SK-N-SH treated with all-trans-retinoic acid at 6 μM for 48 hours (cell line): ENCODE measurements around the gene LSM12.
A peak's percentile ranks its signal among the peaks of the same experiment; 100 is the strongest.
"Not testable (repeated sequence)": the region's sequence is repeated elsewhere in the genome, so short reads cannot be mapped to it uniquely, and the experiment has no call there.

Experiments
- ATAC-seq: fragments of 200-7000 bp; cut with Tn5 transposase; 3 replicates; pipeline ENCODE4 v1.9.1; 2020; ENCODE audit warnings: mild to moderate bottlenecking, moderate library complexity
- ARNTL ChIP-seq: fragments of 450-650 bp; formaldehyde crosslinking; IDR thresholded peaks from 2 replicates; pipeline ENCODE4 v1.5.0; 2020; ENCODE audit warnings: low read depth, mild to moderate bottlenecking, moderate library complexity, borderline replicate concordance
- BACH2 ChIP-seq: fragments of 250-450 bp; sonication (Bioruptor Pico); IDR thresholded peaks from 2 replicates; pipeline ENCODE4 v1.9.0; 2021; ENCODE audit warnings: mild to moderate bottlenecking, borderline replicate concordance
- CSDC2 ChIP-seq: fragments of 250-450 bp; sonication (Bioruptor Pico); IDR thresholded peaks from 2 replicates; pipeline ENCODE4 v1.5.0; 2020; ENCODE audit warnings: mild to moderate bottlenecking, moderate library complexity
- ESRRG ChIP-seq: fragments of 250-450 bp; sonication (Bioruptor Pico); IDR thresholded peaks from 2 replicates; pipeline ENCODE4 v1.6.1; 2021; ENCODE audit warnings: mild to moderate bottlenecking
- GLIS3 ChIP-seq: fragments of 250-450 bp; sonication (Bioruptor Pico); IDR thresholded peaks from 2 replicates; pipeline ENCODE4 v1.5.0; 2020; ENCODE audit warnings: mild to moderate bottlenecking, moderate library complexity
- ISL1 ChIP-seq: fragments of 250-450 bp; sonication (Bioruptor Pico); IDR thresholded peaks from 2 replicates; pipeline ENCODE4 v2.1.2; 2022; ENCODE audit warnings: mild to moderate bottlenecking, moderate library complexity
- OSR1 ChIP-seq: fragments of 250-450 bp; sonication (Bioruptor Pico); IDR thresholded peaks from 2 replicates; pipeline ENCODE4 v1.8.0; 2022; ENCODE audit warnings: moderate library complexity, mild to moderate bottlenecking, inconsistent platforms
- PPARA ChIP-seq: fragments of 250-450 bp; sonication (Bioruptor Pico); IDR thresholded peaks from 2 replicates; pipeline ENCODE4 v1.5.0; 2020; ENCODE audit warnings: mild to moderate bottlenecking, borderline replicate concordance
- RARB ChIP-seq: fragments of 250-450 bp; sonication (Bioruptor Pico); IDR thresholded peaks from 2 replicates; pipeline ENCODE4 v1.8.0; 2021; ENCODE audit warnings: mild to moderate bottlenecking, moderate library complexity
- SNAI2 ChIP-seq: fragments of 250-450 bp; sonication (Bioruptor Pico); IDR thresholded peaks from 2 replicates; pipeline ENCODE4 v1.5.0; 2020; ENCODE audit warnings: mild to moderate bottlenecking, moderate library complexity
- TCF4 ChIP-seq: fragments of 250-450 bp; sonication (Bioruptor Pico); IDR thresholded peaks from 2 replicates; pipeline ENCODE4 v1.8.0; 2021; ENCODE audit warnings: mild to moderate bottlenecking, moderate library complexity, borderline replicate concordance
- TOX ChIP-seq: fragments of 250-450 bp; sonication (Bioruptor Pico); IDR thresholded peaks from 2 replicates; pipeline ENCODE4 v1.8.0; 2021; ENCODE audit warnings: mild to moderate bottlenecking, moderate library complexity, borderline replicate concordance
- ZC3H10 ChIP-seq: fragments of 250-450 bp; sonication (Bioruptor Pico); IDR thresholded peaks from 2 replicates; pipeline ENCODE4 v1.5.1; 2021; ENCODE audit warnings: mild to moderate bottlenecking, moderate library complexity
- ZFP3 ChIP-seq: fragments of 250-450 bp; sonication (Bioruptor Pico); IDR thresholded peaks from 2 replicates; pipeline ENCODE4 v1.5.0; 2020; ENCODE audit warnings: mild to moderate bottlenecking, moderate library complexity
- ZFP30 ChIP-seq: fragments of 450-650 bp; formaldehyde crosslinking; IDR thresholded peaks from 2 replicates; pipeline ENCODE4 v1.5.0; 2022; ENCODE audit warnings: mild to moderate bottlenecking, moderate library complexity
- ZNF565 ChIP-seq: fragments of 450-650 bp; formaldehyde crosslinking; conservative IDR thresholded peaks from 2 replicates; pipeline ENCODE4 v1.5.0; 2020; ENCODE audit warnings: low read depth, mild to moderate bottlenecking, moderate library complexity
- ZNF70 ChIP-seq: fragments of 450-650 bp; formaldehyde crosslinking; IDR thresholded peaks from 2 replicates; pipeline ENCODE4 v1.5.0; 2020; ENCODE audit warnings: mild to moderate bottlenecking, moderate library complexity
- ZNF8 ChIP-seq: fragments of 450-650 bp; formaldehyde crosslinking; IDR thresholded peaks from 2 replicates; pipeline ENCODE4 v1.5.0; 2020; ENCODE audit warnings: mild to moderate bottlenecking, moderate library complexity
- TF ChIP-seq, protein P1 (sequence below): fragments of 250-450 bp; sonication (Bioruptor Pico); IDR thresholded peaks from 2 replicates; pipeline ENCODE4 v1.5.1; 2021; ENCODE audit warnings: mild to moderate bottlenecking, moderate library complexity
- TF ChIP-seq, protein P2 (sequence below): fragments of 250-450 bp; sonication (Bioruptor Pico); IDR thresholded peaks from 2 replicates; pipeline ENCODE4 v1.8.0; 2020; ENCODE audit warnings: mild to moderate bottlenecking, moderate library complexity, borderline replicate concordance
- TF ChIP-seq, protein P3 (sequence below): fragments of 250-450 bp; sonication (Bioruptor Pico); IDR thresholded peaks from 2 replicates; pipeline ENCODE4 v1.5.0; 2020; ENCODE audit warnings: mild to moderate bottlenecking, moderate library complexity
- TF ChIP-seq, protein P4 (sequence below): fragments of 250-450 bp; sonication (Bioruptor Pico); IDR thresholded peaks from 2 replicates; pipeline ENCODE4 v1.8.0; 2021; ENCODE audit warnings: low read depth, mild to moderate bottlenecking, moderate library complexity, borderline replicate concordance

The LSM12 gene

DNA sequence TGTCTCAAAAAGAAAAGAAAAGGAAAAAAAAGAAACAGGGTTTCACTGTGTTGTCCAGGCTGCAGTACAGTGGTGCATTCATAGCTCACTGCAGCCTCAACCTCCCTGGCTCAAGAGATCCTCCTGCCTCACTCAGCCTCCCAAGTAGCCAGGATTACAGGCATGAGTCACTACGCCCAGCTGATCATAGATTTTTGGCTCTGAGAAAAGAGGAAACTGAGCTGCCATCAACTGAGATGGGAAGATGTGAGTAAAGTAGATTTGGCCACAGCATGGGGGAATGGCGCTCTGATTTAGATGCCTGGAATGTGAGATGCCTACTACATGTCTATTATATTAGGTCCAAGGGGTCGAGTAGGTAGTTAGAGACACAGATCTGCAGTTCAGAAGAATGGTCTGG, 67.9 kb downstream of the LSM12 start:
- peak; percentile 26; the same call in 2 of the 3 replicates for ATAC-seq

DNA sequence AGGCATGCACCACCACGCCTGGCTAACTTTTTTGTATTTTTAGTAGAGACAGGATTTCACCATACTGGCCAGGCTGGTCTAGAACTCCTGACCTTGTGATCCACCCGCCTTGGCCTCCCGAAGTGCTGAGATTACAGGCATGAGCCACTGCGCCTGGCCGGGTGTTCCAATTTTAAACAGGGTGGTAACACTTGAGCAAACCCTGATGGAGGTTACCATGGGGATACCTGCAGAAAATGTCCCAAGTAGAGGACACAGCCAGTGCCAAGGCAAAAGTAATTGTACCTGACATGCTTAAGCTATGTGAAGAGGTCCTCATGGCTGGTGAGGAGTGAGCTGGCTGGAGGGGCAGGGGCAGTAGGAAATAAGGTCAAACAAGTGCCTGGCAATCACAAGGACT, 69.3 kb downstream of the LSM12 start:
- ATAC-seq = not testable (repeated sequence)

More for the DNA sequence above, 67.9 kb downstream of the LSM12 start:
- TF ChIP-seq ZC3H10 (CRISPR knock-in tag) (no peak), PPARA (no peak), TCF4 (CRISPR knock-in tag) (no peak), RARB (CRISPR knock-in tag) (no peak), SNAI2 (CRISPR knock-in tag) (no peak), CSDC2 (no peak)

DNA sequence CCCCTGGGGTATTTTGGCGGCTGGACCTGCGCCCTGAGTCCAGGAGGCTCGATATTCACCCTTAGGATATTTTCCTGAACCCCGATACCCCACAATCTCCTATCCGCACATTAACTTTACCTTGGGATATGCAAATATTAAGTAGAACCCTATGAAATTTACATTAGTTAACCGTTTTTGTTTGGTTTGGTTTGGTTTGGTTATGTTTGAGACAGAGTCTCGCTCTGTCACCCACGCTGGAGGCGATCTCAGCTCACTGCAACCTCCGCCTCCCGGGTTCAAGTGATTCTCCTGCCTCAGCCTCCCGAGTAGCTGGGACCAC, 71.4 kb downstream of the LSM12 start:
- TF ChIP-seq GLIS3 (CRISPR knock-in tag) (no peak), TOX (no peak), SNAI2 (CRISPR knock-in tag) (no peak), PPARA (no peak), ARNTL (no peak), ESRRG (no peak), ZNF8 (CRISPR knock-in tag) (no peak), ZNF565 (CRISPR knock-in tag) (no peak), BACH2 (no peak), OSR1 (CRISPR knock-in tag) (no peak), ZNF70 (CRISPR knock-in tag) (no peak), ZFP30 (CRISPR knock-in tag) (no peak), CSDC2 (no peak), ISL1 (CRISPR knock-in tag) (no peak), ZFP3 (CRISPR knock-in tag) (no peak)
- TF ChIP-seq, protein P1, sequence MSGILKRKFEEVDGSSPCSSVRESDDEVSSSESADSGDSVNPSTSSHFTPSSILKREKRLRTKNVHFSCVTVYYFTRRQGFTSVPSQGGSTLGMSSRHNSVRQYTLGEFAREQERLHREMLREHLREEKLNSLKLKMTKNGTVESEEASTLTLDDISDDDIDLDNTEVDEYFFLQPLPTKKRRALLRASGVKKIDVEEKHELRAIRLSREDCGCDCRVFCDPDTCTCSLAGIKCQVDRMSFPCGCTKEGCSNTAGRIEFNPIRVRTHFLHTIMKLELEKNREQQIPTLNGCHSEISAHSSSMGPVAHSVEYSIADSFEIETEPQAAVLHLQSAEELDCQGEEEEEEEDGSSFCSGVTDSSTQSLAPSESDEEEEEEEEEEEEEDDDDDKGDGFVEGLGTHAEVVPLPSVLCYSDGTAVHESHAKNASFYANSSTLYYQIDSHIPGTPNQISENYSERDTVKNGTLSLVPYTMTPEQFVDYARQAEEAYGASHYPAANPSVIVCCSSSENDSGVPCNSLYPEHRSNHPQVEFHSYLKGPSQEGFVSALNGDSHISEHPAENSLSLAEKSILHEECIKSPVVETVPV (CRISPR knock-in tag) = no peak
- TF ChIP-seq, protein P2, sequence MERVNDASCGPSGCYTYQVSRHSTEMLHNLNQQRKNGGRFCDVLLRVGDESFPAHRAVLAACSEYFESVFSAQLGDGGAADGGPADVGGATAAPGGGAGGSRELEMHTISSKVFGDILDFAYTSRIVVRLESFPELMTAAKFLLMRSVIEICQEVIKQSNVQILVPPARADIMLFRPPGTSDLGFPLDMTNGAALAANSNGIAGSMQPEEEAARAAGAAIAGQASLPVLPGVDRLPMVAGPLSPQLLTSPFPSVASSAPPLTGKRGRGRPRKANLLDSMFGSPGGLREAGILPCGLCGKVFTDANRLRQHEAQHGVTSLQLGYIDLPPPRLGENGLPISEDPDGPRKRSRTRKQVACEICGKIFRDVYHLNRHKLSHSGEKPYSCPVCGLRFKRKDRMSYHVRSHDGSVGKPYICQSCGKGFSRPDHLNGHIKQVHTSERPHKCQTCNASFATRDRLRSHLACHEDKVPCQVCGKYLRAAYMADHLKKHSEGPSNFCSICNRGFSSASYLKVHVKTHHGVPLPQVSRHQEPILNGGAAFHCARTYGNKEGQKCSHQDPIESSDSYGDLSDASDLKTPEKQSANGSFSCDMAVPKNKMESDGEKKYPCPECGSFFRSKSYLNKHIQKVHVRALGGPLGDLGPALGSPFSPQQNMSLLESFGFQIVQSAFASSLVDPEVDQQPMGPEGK (CRISPR knock-in tag) = no peak
- TF ChIP-seq, protein P3, sequence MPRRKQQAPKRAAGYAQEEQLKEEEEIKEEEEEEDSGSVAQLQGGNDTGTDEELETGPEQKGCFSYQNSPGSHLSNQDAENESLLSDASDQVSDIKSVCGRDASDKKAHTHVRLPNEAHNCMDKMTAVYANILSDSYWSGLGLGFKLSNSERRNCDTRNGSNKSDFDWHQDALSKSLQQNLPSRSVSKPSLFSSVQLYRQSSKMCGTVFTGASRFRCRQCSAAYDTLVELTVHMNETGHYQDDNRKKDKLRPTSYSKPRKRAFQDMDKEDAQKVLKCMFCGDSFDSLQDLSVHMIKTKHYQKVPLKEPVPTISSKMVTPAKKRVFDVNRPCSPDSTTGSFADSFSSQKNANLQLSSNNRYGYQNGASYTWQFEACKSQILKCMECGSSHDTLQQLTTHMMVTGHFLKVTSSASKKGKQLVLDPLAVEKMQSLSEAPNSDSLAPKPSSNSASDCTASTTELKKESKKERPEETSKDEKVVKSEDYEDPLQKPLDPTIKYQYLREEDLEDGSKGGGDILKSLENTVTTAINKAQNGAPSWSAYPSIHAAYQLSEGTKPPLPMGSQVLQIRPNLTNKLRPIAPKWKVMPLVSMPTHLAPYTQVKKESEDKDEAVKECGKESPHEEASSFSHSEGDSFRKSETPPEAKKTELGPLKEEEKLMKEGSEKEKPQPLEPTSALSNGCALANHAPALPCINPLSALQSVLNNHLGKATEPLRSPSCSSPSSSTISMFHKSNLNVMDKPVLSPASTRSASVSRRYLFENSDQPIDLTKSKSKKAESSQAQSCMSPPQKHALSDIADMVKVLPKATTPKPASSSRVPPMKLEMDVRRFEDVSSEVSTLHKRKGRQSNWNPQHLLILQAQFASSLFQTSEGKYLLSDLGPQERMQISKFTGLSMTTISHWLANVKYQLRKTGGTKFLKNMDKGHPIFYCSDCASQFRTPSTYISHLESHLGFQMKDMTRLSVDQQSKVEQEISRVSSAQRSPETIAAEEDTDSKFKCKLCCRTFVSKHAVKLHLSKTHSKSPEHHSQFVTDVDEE (CRISPR knock-in tag) = no peak
- TF ChIP-seq, protein P4, sequence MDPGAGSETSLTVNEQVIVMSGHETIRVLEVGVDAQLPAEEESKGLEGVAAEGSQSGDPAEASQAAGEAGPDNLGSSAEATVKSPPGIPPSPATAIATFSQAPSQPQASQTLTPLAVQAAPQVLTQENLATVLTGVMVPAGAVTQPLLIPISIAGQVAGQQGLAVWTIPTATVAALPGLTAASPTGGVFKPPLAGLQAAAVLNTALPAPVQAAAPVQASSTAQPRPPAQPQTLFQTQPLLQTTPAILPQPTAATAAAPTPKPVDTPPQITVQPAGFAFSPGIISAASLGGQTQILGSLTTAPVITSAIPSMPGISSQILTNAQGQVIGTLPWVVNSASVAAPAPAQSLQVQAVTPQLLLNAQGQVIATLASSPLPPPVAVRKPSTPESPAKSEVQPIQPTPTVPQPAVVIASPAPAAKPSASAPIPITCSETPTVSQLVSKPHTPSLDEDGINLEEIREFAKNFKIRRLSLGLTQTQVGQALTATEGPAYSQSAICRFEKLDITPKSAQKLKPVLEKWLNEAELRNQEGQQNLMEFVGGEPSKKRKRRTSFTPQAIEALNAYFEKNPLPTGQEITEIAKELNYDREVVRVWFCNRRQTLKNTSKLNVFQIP (CRISPR knock-in tag) = no peak
- no peak for ATAC-seq

DNA sequence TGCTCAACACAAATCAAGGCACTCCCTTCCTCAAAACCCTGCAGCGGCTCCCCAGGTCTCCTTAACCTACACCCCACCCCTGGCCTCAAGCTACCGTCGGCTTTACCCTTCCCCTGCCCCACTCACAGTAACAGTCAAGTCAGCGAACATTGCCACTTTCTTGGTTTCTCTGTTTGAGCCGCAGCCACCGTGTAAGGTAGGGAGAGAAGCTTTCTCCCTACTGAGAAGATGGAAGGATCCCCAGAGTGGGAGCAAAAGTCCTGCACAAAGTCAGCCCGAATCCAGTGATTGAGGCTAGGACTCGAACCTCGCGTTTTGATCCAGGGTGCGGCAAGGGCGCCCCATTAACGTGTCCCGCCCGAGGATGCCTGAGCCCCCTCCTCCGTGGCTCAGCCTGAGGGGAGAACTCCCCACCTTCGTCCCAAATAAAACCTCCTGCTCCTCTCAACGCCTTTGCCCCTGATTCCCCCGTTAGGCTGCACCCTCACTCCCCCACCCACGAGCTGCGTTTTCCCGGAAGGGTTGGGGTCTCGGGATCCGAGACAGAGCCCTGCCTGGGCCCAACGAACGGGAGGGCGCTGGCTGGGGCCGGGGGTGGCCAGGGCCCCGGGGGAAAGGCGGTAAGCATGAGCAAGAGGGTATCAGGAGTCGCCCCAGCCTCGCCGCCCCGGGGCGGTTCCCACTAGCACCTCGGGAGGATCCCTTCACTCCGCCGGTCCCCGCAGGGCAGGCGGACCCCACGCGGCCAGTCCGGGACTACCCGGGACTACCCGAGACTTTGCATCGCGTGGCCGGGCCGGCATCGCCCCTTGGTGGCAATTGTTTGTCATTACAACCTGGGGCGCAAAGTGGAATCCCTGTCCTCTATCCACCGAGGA, 72.0 kb downstream of the LSM12 start:
- peak; percentile 92 for ATAC-seq
- TF ChIP-seq CSDC2 = no peak
- TF ChIP-seq TCF4 (CRISPR knock-in tag) = no peak
- no peak for TF ChIP-seq SNAI2 (CRISPR knock-in tag)
- no peak for TF ChIP-seq GLIS3 (CRISPR knock-in tag)
- no peak for TF ChIP-seq PPARA
- no peak for TF ChIP-seq ZNF565 (CRISPR knock-in tag)
- TF ChIP-seq ZNF8 (CRISPR knock-in tag) = no peak
- no peak for TF ChIP-seq ZNF70 (CRISPR knock-in tag)
- TF ChIP-seq ESRRG = no peak
- TF ChIP-seq, protein P1 (CRISPR knock-in tag) = no peak
- TF ChIP-seq, protein P3 (CRISPR knock-in tag) = no peak
- TF ChIP-seq OSR1 (CRISPR knock-in tag) = no peak
- no peak for TF ChIP-seq ZC3H10 (CRISPR knock-in tag)
- no peak for TF ChIP-seq ZFP30 (CRISPR knock-in tag)
- no peak for TF ChIP-seq ISL1 (CRISPR knock-in tag)
- TF ChIP-seq ZFP3 (CRISPR knock-in tag) = no peak
- TF ChIP-seq BACH2 = no peak
- TF ChIP-seq ARNTL = no peak
